ENCODE results near the gene TNNC2. TPM values are rescaled to one million over a fixed set of nuclear protein-coding genes. Genes with fewer than 3 reads are reported as not detected.
A peak's percentile ranks its signal among the peaks of the same experiment; 100 is the strongest.

Gene TNNC2
- total and polyA plus RNA-seq, 5 experiments from 2014 or later = 0.53 to 0.58 TPM; not detected in 3

DNA sequence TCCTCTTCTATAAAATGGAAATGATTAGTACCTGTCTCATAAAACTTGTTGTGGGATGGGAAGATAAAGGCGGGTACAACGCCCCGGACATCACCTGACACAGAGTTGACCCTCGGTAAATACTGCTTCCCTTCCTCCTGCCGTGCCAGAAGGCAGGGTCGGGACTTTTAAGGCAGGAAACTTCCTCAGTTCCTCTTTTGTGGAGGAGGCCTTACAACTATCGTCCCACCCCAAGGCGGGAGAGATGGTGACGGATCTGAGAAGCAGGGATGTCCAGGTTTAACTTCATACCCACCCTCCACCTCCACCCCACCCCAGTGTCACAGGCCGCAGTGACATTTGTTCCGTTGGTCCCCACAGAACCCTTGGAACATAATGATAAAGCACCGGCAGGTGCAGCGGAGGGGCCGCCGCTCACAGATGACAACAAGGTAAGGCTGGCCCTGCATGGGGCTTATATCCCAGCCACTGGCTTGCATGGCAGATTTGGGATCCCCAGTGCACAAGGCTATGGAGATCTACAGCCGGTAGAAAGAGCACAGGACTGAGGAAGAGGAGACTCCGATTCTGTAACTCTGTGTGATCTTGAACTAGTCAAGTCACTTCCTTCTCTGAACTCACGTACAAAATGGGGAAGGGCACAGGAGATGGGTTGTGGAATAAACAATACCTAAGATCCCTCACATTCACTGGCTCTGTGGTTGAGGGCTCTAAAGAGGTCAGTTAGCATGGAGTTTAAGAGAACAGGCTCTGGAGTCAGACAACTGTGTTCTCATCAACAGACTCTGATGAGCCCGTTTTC is 34.6 kb downstream of the TNNC2 start:
- Mint-ChIP-seq H3K27me3 (peaks cover 0 to 1% (median 0%) of the 10 kb centered on the region in 5 donors), H3K4me1 (peaks cover 12 to 27% (median 18%) of the 10 kb centered on the region in 4 donors), H3K9me3 (no peaks in the 10 kb centered on the region), H3K27ac (peak overlapping the region; percentile 81 to 100 (median 97)), H3K36me3 (peaks cover 6 to 38% (median 12%) of the 10 kb centered on the region in 3 donors), H3K4me3 (peak overlapping the region; percentile 87 to 100 (median 96))
- DNase-seq = peak in 2 of 10 donors; percentile 2 to 6
- ATAC-seq = peak; percentile 4 to 7
- POLR2A ChIA-PET = interaction anchor here (0.9 to 1.4 kb wide), 5 partner anchors 42 to 179 kb away, joined by 3 to 8 read pairs (median 4); partner anchors contain the start of genes PCIF1 and ZSWIM1

- Mint-ChIP-seq H3K9me3 (no peaks in the 10 kb centered on the region), H3K27me3 (peaks cover 0 to 3% (median 0%) of the 10 kb centered on the region in 5 donors), H3K36me3 (peaks cover 0 to 2% (median 0%) of the 10 kb centered on the region in 3 donors), H3K4me3 (no peak overlapping the region), H3K27ac (peak overlapping the region in 1 of 10 donors; percentile 22), H3K4me1 (peaks cover 7 to 21% (median 18%) of the 10 kb centered on the region in 4 donors)
- DNase-seq (no peak), ATAC-seq (no peak)
- POLR2A ChIA-PET = no interaction called here
These were observed 38.8 kb downstream of the TNNC2 start for GRCh38 chr20:45788351-45788750.

DNA sequence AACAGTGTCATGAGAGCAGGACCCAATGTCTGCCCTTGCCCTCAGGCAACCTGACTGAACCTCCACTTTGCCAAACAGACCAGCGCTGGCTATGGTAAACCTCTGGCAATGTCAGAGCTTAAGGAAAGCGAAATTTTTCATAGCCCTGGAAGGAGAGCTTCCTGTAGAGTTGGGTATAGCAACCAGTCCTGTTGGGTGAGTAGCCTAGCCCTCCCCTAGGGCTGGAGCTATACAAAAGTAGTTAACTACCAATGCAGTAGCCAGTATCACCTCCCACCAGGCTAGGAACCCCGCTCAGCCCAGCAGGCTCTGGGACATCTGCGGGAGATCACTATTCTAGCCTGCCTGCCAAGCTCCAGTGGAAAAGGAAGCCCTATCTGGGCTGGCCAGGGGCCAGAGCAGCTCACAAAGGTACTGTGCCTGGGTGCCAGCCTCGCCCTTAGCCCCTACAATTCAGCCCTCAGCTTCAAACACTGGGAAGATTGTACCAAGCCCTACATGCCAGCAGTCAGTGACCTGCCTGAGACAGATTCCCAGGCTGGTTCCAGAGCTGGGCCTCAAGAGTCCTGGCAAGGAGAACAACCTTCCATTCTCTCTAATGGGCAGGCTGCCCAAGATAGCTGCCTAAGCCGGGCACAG is 43.3 kb downstream of the TNNC2 start:
- POLR2A ChIA-PET = no interaction called here
- H3K27me3 Mint-ChIP-seq = peaks cover 0 to 6% (median 3%) of the 10 kb centered on the region in 5 donors
- peaks cover 2 to 11% (median 6%) of the 10 kb centered on the region in 4 donors for H3K4me1 Mint-ChIP-seq
- no peak for ATAC-seq
- H3K36me3 Mint-ChIP-seq = no peaks in the 10 kb centered on the region
- peak overlapping the region in 1 of 10 donors; percentile 11 for H3K27ac Mint-ChIP-seq
- H3K4me3 Mint-ChIP-seq = no peak overlapping the region
- DNase-seq = no peak
- no peaks in the 10 kb centered on the region for H3K9me3 Mint-ChIP-seq

- no peak overlapping the region for H3K4me3 Mint-ChIP-seq
- no peaks in the 10 kb centered on the region for H3K36me3 Mint-ChIP-seq
- H3K27ac Mint-ChIP-seq = peak overlapping the region in 2 of 10 donors; percentile 5 to 32
- POLR2A ChIA-PET = no interaction called here
- peaks cover 2 to 11% (median 6%) of the 10 kb centered on the region in 4 donors for H3K4me1 Mint-ChIP-seq
- peaks cover 0 to 6% (median 3%) of the 10 kb centered on the region in 5 donors for H3K27me3 Mint-ChIP-seq
- H3K9me3 Mint-ChIP-seq = no peaks in the 10 kb centered on the region
- DNase-seq (no peak), ATAC-seq (peak in 1 of 2 donors; percentile 23)
These were observed 44.2 kb downstream of the TNNC2 start for GRCh38 chr20:45782890-45783289.

- no peak for ATAC-seq
- DNase-seq = no peak
- Mint-ChIP-seq H3K4me3 (no peak overlapping the region), H3K9me3 (no peaks in the 10 kb centered on the region), H3K27ac (no peak overlapping the region), H3K4me1 (peaks cover 2 to 11% (median 6%) of the 10 kb centered on the region in 4 donors), H3K36me3 (no peaks in the 10 kb centered on the region), H3K27me3 (peaks cover 0 to 8% (median 3%) of the 10 kb centered on the region in 5 donors)
- POLR2A ChIA-PET = no interaction called here
These were observed 45.7 kb downstream of the TNNC2 start for GRCh38 chr20:45781391-45781931.

GRCh38 chr20:45780159-45780558 is 47.0 kb downstream of the TNNC2 start:
- Mint-ChIP-seq H3K4me1 (peaks cover 2 to 11% (median 6%) of the 10 kb centered on the region in 4 donors), H3K4me3 (no peak overlapping the region), H3K27me3 (peaks cover 0 to 10% (median 8%) of the 10 kb centered on the region in 5 donors), H3K36me3 (no peaks in the 10 kb centered on the region), H3K9me3 (no peaks in the 10 kb centered on the region), H3K27ac (peak overlapping the region in 1 of 10 donors; percentile 9)
- ATAC-seq (no peak), DNase-seq (no peak)
- POLR2A ChIA-PET = no interaction called here

GRCh38 chr20:45779011-45779915 is 47.8 kb downstream of the TNNC2 start:
- ATAC-seq (no peak), DNase-seq (no peak)
- peaks cover 2 to 8% (median 6%) of the 10 kb centered on the region in 4 donors for H3K4me1 Mint-ChIP-seq
- H3K27ac Mint-ChIP-seq = no peak overlapping the region
- H3K9me3 Mint-ChIP-seq = no peaks in the 10 kb centered on the region
- H3K4me3 Mint-ChIP-seq = no peak overlapping the region
- peaks cover 2 to 19% (median 8%) of the 10 kb centered on the region in 5 donors for H3K27me3 Mint-ChIP-seq
- POLR2A ChIA-PET = no interaction called here
- no peaks in the 10 kb centered on the region for H3K36me3 Mint-ChIP-seq

- H3K9me3 Mint-ChIP-seq = no peaks in the 10 kb centered on the region
- ATAC-seq (no peak), DNase-seq (no peak)
- no peaks in the 10 kb centered on the region for H3K36me3 Mint-ChIP-seq
- POLR2A ChIA-PET = interaction anchor here (0.7 kb wide), 1 partner anchor 441 kb away, joined by 4 read pairs; no protein-coding TSS in a partner anchor
- no peak overlapping the region for H3K27ac Mint-ChIP-seq
- no peak overlapping the region for H3K4me3 Mint-ChIP-seq
- H3K27me3 Mint-ChIP-seq = peaks cover 5 to 31% (median 13%) of the 10 kb centered on the region in 5 donors
- no peaks in the 10 kb centered on the region for H3K4me1 Mint-ChIP-seq
These were observed 50.2 kb downstream of the TNNC2 start for GRCh38 chr20:45776931-45777330.

DNA sequence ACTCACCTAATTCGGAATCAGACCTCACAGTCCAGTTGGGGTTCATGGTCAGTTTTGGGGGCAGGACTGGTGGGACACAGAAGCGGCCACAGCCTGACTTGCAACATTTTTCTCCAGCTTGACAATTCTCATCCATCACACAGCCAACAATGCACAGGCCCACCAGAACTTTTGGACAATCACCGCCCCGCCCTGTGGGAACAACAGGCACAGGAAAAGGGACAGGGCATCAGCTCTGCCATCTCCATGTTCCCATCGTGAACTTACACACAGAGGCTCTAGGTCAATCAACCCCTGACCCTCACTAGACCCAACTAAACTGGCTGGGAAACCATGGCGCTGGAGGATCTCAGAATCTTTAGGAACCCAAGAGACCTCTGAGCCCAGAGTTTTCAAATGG is 51.7 kb downstream of the TNNC2 start:
- Mint-ChIP-seq H3K27ac (peak overlapping the region in 1 of 10 donors; percentile 34), H3K4me3 (no peak overlapping the region), H3K4me1 (peaks cover 5 to 8% (median 6%) of the 10 kb centered on the region in 4 donors), H3K9me3 (no peaks in the 10 kb centered on the region), H3K36me3 (no peaks in the 10 kb centered on the region), H3K27me3 (peaks cover 5 to 40% (median 18%) of the 10 kb centered on the region in 5 donors)
- DNase-seq = no peak
- ATAC-seq = no peak
- POLR2A ChIA-PET = no interaction called here

- no peaks in the 10 kb centered on the region for H3K9me3 Mint-ChIP-seq
- no peaks in the 10 kb centered on the region for H3K36me3 Mint-ChIP-seq
- H3K4me3 Mint-ChIP-seq = no peak overlapping the region
- H3K4me1 Mint-ChIP-seq = peaks cover 5 to 8% (median 6%) of the 10 kb centered on the region in 4 donors
- H3K27ac Mint-ChIP-seq = peak overlapping the region in 1 of 10 donors; percentile 34
- POLR2A ChIA-PET = no interaction called here
- DNase-seq (no peak), ATAC-seq (no peak)
- peaks cover 5 to 40% (median 18%) of the 10 kb centered on the region in 5 donors for H3K27me3 Mint-ChIP-seq
These were observed 52.2 kb downstream of the TNNC2 start for GRCh38 chr20:45774945-45775344.
